ENCODE results near the gene TEKT4. TPM values are rescaled to one million over a fixed set of nuclear protein-coding genes. Genes with fewer than 3 reads are reported as not detected.
"Not testable (repeated sequence)": the region's sequence is repeated elsewhere in the genome, so short reads cannot be mapped to it uniquely, and the experiment has no call there.

TEKT4 gene
- total RNA-seq, 1 experiment from 2014 or later: not detected

GRCh38 chr2:94875820-94876522 is 4.7 kb downstream of the TEKT4 start:
- Histone ChIP-seq H3K9me2 (replicated peaks; ENCODE audit: low read length) (no peaks in the 10 kb centered on the region), H3K4me3 (ENCODE audit: low read length) (no peak overlapping the region), H3K27ac (ENCODE audit: low read length) (no peak overlapping the region), H4K20me1 (ENCODE audit: low read length) (no peaks in the 10 kb centered on the region), H3K36me3 (ENCODE audit: low read depth, low read length) (no peaks in the 10 kb centered on the region), H3K4me2 (ENCODE audit: low read length) (no peak overlapping the region), H3K4me1 (ENCODE audit: insufficient read depth, low read length) (peaks cover 7% of the 10 kb centered on the region), H3K79me2 (ENCODE audit: low read length) (no peaks in the 10 kb centered on the region), H3K27me3 (ENCODE audit: low read length) (peaks cover 17% of the 10 kb centered on the region), H3F3A (ENCODE audit: low read length, unreplicated experiment) (no peaks in the 10 kb centered on the region), H3K9me3 (ENCODE audit: low read length) (no peaks in the 10 kb centered on the region), H3K9ac (ENCODE audit: low read length) (no peak overlapping the region), H2AFZ (ENCODE audit: low read length) (no peak overlapping the region)
- DNase-seq (no peak), ATAC-seq (no peak)
- TF ChIP-seq EZH2 (IDR thresholded peaks at IDR 0.05; ENCODE audit: low read length, unreplicated experiment): no peak
- TF ChIP-seq, protein P1, sequence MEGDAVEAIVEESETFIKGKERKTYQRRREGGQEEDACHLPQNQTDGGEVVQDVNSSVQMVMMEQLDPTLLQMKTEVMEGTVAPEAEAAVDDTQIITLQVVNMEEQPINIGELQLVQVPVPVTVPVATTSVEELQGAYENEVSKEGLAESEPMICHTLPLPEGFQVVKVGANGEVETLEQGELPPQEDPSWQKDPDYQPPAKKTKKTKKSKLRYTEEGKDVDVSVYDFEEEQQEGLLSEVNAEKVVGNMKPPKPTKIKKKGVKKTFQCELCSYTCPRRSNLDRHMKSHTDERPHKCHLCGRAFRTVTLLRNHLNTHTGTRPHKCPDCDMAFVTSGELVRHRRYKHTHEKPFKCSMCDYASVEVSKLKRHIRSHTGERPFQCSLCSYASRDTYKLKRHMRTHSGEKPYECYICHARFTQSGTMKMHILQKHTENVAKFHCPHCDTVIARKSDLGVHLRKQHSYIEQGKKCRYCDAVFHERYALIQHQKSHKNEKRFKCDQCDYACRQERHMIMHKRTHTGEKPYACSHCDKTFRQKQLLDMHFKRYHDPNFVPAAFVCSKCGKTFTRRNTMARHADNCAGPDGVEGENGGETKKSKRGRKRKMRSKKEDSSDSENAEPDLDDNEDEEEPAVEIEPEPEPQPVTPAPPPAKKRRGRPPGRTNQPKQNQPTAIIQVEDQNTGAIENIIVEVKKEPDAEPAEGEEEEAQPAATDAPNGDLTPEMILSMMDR (conservative IDR thresholded peaks at IDR 0.05; ENCODE audit: low read depth, low read length): no peak
- TF ChIP-seq EZH2phosphoT487 (IDR thresholded peaks at IDR 0.05; ENCODE audit: borderline replicate concordance, low read length): no peak
- ChIA-PET POLR2A (ENCODE audit: unreplicated experiment) (no interaction called here), CTCF (interaction anchor here (0.6 kb wide), 1 partner anchor 82 kb away, joined by 4 read pairs; no protein-coding TSS in a partner anchor)
- intact Hi-C loops (cut with micrococcal nuclease): no loop called here
- no TSS peak for BruUV-seq (replicated peaks)

DNA sequence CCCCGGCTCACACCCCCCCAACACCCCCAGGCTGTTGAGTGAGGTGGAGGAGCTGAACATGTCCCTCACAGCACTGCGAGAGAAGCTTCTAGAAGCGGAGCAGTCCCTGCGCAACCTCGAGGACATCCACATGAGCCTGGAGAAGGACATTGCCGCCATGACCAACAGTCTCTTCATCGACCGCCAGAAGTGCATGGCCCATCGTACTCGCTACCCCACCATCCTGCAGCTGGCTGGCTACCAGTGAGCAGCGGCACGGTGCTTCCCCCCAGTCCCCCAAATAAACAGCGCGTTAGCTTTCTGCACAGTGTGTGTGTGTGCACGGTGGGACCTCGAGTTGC is 5.3 kb downstream of the TEKT4 start:
- Histone ChIP-seq H3K4me1 (ENCODE audit: insufficient read depth, low read length) (peaks cover 1% of the 10 kb centered on the region; the same call in 1 of the 2 replicates), H4K20me1 (ENCODE audit: low read length) (no peaks in the 10 kb centered on the region), H2AFZ (ENCODE audit: low read length) (no peak overlapping the region), H3K36me3 (ENCODE audit: low read depth, low read length) (no peaks in the 10 kb centered on the region), H3K9me2 (replicated peaks; ENCODE audit: low read length) (no peaks in the 10 kb centered on the region), H3K27ac (ENCODE audit: low read length) (no peak overlapping the region), H3K9me3 (ENCODE audit: low read length) (no peaks in the 10 kb centered on the region), H3K4me3 (ENCODE audit: low read length) (no peak overlapping the region), H3K9ac (ENCODE audit: low read length) (no peak overlapping the region), H3K4me2 (ENCODE audit: low read length) (no peak overlapping the region), H3F3A (ENCODE audit: low read length, unreplicated experiment) (no peaks in the 10 kb centered on the region), H3K27me3 (ENCODE audit: low read length) (peaks cover 12% of the 10 kb centered on the region), H3K79me2 (ENCODE audit: low read length) (no peaks in the 10 kb centered on the region)
- DNase-seq (no peak), ATAC-seq (no peak)
- BruUV-seq (replicated peaks): no TSS peak
- TF ChIP-seq, protein P1 (conservative IDR thresholded peaks at IDR 0.05; ENCODE audit: low read depth, low read length): no peak
- TF ChIP-seq EZH2 (IDR thresholded peaks at IDR 0.05; ENCODE audit: low read length, unreplicated experiment) (no peak), EZH2phosphoT487 (IDR thresholded peaks at IDR 0.05; ENCODE audit: borderline replicate concordance, low read length) (no peak)
- POLR2A ChIA-PET (ENCODE audit: unreplicated experiment): no interaction called here
- CTCF ChIA-PET: no interaction called here
- intact Hi-C loops (cut with micrococcal nuclease): no loop called here

GRCh38 chr2:94877129-94877528 is 5.9 kb downstream of the TEKT4 start:
- H4K20me1 ChIP-seq (ENCODE audit: low read length): no peaks in the 10 kb centered on the region
- ATAC-seq: no peak
- no peaks in the 10 kb centered on the region for H3K36me3 ChIP-seq (ENCODE audit: low read depth, low read length)
- intact Hi-C loops (cut with micrococcal nuclease): no loop called here
- H2AFZ ChIP-seq (ENCODE audit: low read length): no peak overlapping the region
- no peak overlapping the region for H3K4me2 ChIP-seq (ENCODE audit: low read length)
- TF ChIP-seq EZH2phosphoT487 (IDR thresholded peaks at IDR 0.05; ENCODE audit: borderline replicate concordance, low read length): no peak
- no peak for TF ChIP-seq EZH2 (IDR thresholded peaks at IDR 0.05; ENCODE audit: low read length, unreplicated experiment)
- TF ChIP-seq, protein P1 (conservative IDR thresholded peaks at IDR 0.05; ENCODE audit: low read depth, low read length): no peak
- H3F3A ChIP-seq (ENCODE audit: low read length, unreplicated experiment): no peaks in the 10 kb centered on the region
- H3K9ac ChIP-seq (ENCODE audit: low read length): no peak overlapping the region
- no peaks in the 10 kb centered on the region for H3K9me2 ChIP-seq (replicated peaks; ENCODE audit: low read length)
- ChIA-PET CTCF (no interaction called here), POLR2A (ENCODE audit: unreplicated experiment) (no interaction called here)
- no TSS peak for BruUV-seq (replicated peaks)
- no peaks in the 10 kb centered on the region for H3K4me1 ChIP-seq (ENCODE audit: insufficient read depth, low read length)
- no peaks in the 10 kb centered on the region for H3K79me2 ChIP-seq (ENCODE audit: low read length)
- no peak for DNase-seq
- H3K27me3 ChIP-seq (ENCODE audit: low read length): 0 out of 2 replicates have a peak, but pooled peaks cover 6% of the 10 kb centered on the region
- no peak overlapping the region for H3K27ac ChIP-seq (ENCODE audit: low read length)
- no peaks in the 10 kb centered on the region for H3K9me3 ChIP-seq (ENCODE audit: low read length)
- no peak overlapping the region for H3K4me3 ChIP-seq (ENCODE audit: low read length)

DNA sequence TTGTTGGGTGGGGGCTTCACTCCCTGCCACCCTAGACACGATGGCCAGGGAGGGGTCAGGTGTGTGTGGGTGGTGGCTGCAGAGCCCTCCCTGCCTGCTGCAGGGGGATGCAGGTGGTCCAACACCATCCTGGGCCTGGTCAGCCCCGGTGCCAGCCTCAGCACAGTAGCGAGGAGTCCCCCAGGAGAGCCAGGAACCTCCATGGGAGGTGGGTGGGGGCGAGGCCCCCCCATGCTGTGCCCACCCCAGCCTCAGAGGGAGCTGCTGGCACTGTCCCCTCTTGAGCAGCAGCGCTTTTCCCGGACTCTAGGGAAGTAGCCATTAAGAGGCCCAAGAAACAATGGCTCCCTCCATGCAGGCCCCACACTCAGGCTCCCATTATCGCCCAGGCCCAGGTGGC is 7.3 kb downstream of the TEKT4 start:
- H2AFZ ChIP-seq (ENCODE audit: low read length); H3K4me1 ChIP-seq (ENCODE audit: insufficient read depth, low read length); H3K36me3 ChIP-seq (ENCODE audit: low read depth, low read length); H3K4me2 ChIP-seq (ENCODE audit: low read length); H3K9me3 ChIP-seq (ENCODE audit: low read length); intact Hi-C loops (cut with micrococcal nuclease); H3K9me2 ChIP-seq (replicated peaks; ENCODE audit: low read length); H3K4me3 ChIP-seq (ENCODE audit: low read length); H4K20me1 ChIP-seq (ENCODE audit: low read length); H3F3A ChIP-seq (ENCODE audit: low read length, unreplicated experiment); H3K79me2 ChIP-seq (ENCODE audit: low read length); H3K9ac ChIP-seq (ENCODE audit: low read length); POLR2A ChIA-PET (ENCODE audit: unreplicated experiment); H3K27ac ChIP-seq (ENCODE audit: low read length); H3K27me3 ChIP-seq (ENCODE audit: low read length); BruUV-seq (replicated peaks); ATAC-seq; DNase-seq: not testable (repeated sequence)
- CTCF ChIA-PET: interaction anchor here (0.6 kb wide), 1 partner anchor 201 kb away, joined by 8 read pairs; no protein-coding TSS in a partner anchor
